ENCODE measurements around the gene DCST2. TPM values are rescaled to one million over a fixed set of nuclear protein-coding genes. Genes with fewer than 3 reads are reported as not detected.

Gene DCST2
- polyA plus RNA-seq, 3 donors from 2014 or later: not detected

DNA sequence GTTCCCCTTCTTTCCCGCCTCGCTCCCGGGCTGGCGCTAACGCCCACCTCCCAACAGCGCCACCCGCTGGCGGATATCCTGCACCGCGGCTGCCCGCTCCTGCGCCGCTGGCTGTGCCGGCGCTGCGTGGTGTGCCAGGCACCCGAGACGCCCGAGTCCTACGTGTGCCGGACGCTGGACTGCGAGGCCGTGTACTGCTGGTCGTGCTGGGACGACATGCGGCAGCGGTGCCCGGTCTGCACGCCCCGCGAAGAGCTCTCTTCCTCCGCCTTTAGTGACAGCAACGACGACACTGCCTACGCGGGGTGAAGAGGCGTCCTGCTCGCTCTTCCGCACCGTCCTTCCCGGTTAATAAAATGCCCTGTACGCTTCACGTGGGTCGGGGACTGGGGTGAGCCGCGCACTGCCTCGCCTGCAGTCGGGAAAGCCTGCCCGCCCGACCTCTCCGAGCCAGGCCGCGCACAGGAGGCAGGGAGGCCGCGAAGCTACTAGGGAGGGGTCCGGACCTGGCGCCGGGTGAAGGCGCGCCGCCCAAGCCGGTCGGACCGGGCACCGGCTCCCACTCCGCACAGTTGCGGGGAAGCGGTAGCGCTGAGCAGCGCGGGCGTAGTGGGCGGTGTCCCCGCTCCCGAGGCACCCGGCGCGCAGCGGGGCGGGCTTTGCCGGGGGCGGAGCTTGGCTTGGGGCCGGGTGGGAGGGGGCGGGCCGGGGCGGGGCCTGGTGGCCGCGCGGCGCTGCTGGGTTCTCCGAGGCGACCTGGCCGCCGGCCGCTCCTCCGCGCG, 17.2 kb upstream of the DCST2 start, which contains the start of gene ADAM15:
Gene ADAM15, plus strand, starts transcription at position 757 of the 782 bp plus-strand sequence. CDS start 71 bp downstream, outside the sequence.
- Mint-ChIP-seq H3K4me1 (peaks cover 24 to 28% of the 10 kb centered on the region in 2 donors), H3K27me3 (ENCODE audit: low read depth in 3 of 3) (peaks cover 0 to 3% (median 1%) of the 10 kb centered on the region in 3 donors), H3K27ac (peak within 1 kb of the TSS in 5 of 6 donors; percentile 56 to 88 (median 76)), H3K9me3 (no peaks in the 10 kb centered on the region), H3K4me3 (peak within 1 kb of the TSS; percentile 84 to 89 (median 87)), H3K36me3 (no peaks in the 10 kb centered on the region)
- peak; percentile 74 to 80 (median 78) for DNase-seq

DNA sequence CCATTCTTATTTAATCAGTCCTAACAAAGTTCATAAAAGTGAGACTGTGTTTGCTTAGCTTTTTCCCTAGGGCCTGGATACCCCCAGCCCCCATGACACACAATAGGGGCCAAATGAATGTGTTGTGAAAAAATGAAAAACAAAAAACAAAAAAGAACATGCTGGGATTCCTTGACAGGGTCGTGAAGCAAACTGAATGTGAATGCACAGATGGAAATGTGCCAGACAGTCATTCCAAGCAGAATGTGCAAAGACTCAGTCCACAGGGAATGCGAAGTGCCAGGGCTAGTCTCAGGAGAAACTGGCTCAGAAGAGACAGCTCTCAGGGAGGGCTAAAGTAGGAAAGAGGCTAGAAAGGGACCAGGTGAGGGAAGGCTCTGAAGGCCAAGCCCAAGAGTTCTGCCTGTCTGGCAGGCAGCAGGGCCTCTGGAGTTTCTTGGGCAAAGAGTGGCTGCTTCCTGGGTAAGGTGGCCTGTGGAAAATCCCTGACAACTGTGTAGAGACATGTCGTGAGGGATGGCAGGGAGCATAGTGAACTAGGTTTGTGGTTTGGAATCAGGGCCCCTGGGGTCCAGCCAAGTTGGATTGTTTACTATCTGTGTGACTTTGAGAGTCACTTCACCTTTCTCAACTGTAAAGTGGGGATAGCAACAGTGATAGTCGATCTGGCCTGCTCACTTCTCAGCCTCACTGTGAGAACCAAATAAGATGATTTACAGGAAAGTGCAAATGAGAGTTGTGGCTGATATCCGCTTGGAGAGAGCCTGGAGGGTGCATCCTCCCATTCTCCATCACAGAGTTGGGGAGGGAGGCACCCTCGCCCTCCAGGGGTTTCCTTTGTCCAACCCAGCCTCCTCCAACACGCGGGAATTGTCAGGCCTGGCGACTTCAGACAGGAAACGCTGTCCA, 16.3 kb upstream of the DCST2 start:
- Mint-ChIP-seq H3K36me3 (no peaks in the 10 kb centered on the region), H3K4me3 (peak overlapping the region; percentile 84 to 89 (median 87)), H3K4me1 (peaks cover 24 to 28% of the 10 kb centered on the region in 2 donors), H3K27ac (peak overlapping the region in 3 of 6 donors; percentile 1 to 71 (median 39)), H3K9me3 (no peaks in the 10 kb centered on the region), H3K27me3 (ENCODE audit: low read depth in 3 of 3) (peaks cover 0 to 3% (median 1%) of the 10 kb centered on the region in 3 donors)
- no peak for DNase-seq

DNA sequence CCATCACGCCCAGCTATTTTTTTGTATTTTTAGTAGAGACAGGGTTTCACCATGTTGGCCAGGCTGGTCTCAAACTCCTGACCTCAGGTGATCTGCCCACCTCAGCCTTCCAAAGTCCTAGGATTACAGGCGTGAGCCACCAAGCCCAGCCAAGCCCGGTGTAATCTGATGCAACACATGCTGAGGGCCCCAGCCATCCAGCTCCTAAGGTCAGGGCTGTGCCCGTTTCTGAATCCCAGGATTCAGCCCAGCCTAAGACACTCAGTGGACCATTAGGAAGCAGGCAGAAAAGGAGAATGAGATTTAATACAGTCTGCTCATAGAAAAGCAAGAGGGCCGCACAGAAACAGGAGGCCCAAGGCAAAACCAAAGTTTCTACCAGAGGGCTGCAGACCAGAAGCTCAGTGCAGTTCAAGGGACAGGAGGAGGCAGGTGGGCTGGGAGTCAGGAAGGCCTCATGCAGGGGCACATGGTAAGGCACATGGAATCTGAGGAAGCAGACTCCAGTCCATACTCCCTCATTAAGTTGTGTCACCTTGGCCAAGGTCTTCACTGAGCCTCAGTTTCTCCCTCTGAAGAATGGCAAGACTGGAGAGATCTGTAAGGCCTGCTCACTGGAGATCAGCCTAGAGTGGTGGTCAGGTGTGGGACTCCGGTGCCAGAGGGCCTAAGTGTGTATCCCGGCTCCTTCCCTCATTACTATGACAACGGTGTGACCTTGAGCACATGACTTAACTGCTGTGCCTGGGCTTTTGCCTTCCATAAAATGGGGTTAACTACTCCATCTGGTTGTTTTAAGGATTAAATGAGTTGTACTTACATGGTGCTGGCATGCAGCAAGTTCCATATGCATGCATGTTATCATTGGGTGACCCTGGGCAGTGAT, 15.1 kb upstream of the DCST2 start:
- no peaks in the 10 kb centered on the region for H3K9me3 Mint-ChIP-seq
- H3K27ac Mint-ChIP-seq: no peak overlapping the region
- H3K27me3 Mint-ChIP-seq (ENCODE audit: low read depth in 3 of 3): peaks cover 0 to 3% (median 1%) of the 10 kb centered on the region in 3 donors
- H3K4me1 Mint-ChIP-seq: peaks cover 24 to 28% of the 10 kb centered on the region in 2 donors
- DNase-seq: no peak
- peak overlapping the region in 2 of 5 donors; percentile 84 to 86 for H3K4me3 Mint-ChIP-seq
- no peaks in the 10 kb centered on the region for H3K36me3 Mint-ChIP-seq

- peak; percentile 61 to 72 (median 62) for DNase-seq
- H3K4me3 Mint-ChIP-seq: no peak overlapping the region
- H3K36me3 Mint-ChIP-seq: no peaks in the 10 kb centered on the region
- H3K9me3 Mint-ChIP-seq: no peaks in the 10 kb centered on the region
- H3K27ac Mint-ChIP-seq: no peak overlapping the region
- peaks cover 0 to 6% of the 10 kb centered on the region in 2 donors for H3K4me1 Mint-ChIP-seq
- H3K27me3 Mint-ChIP-seq (ENCODE audit: low read depth in 3 of 3): peaks cover 0 to 3% (median 1%) of the 10 kb centered on the region in 3 donors
Measured at GRCh38 chr1:155044812-155045657, 11.5 kb upstream of the DCST2 start.

GRCh38 chr1:155044365-155044764, 10.8 kb upstream of the DCST2 start:
- Mint-ChIP-seq H3K27ac (no peak overlapping the region), H3K36me3 (no peaks in the 10 kb centered on the region), H3K27me3 (ENCODE audit: low read depth in 3 of 3) (peaks cover 0 to 2% (median 1%) of the 10 kb centered on the region in 3 donors), H3K9me3 (no peaks in the 10 kb centered on the region), H3K4me1 (no peaks in the 10 kb centered on the region), H3K4me3 (no peak overlapping the region)
- no peak for DNase-seq

DNA sequence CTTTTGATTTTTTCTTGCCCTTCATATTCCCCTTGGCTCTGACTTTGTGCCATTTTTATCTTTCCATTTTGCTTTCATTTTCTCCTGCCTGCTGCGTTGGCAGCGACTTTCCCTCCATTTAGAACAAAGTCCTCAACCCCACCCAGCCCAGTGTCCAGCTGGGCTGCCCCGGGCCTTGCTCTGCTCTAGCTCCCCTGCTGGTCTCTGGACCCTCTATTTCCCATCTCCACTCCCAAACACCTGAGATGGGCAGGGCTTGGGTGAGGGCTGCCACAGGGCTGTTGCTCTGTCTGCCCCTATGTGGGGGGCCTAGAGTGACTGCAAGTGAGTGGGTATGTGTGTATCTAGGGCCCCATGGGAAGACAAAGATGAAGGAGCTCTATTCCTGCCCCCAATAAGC, 10.2 kb upstream of the DCST2 start:
- Mint-ChIP-seq H3K27ac (no peak overlapping the region), H3K36me3 (no peaks in the 10 kb centered on the region), H3K9me3 (no peaks in the 10 kb centered on the region), H3K4me3 (no peak overlapping the region), H3K27me3 (ENCODE audit: low read depth in 3 of 3) (peaks cover 0 to 2% (median 1%) of the 10 kb centered on the region in 3 donors), H3K4me1 (no peaks in the 10 kb centered on the region)
- DNase-seq: no peak

- no peak for DNase-seq
- no peak overlapping the region for H3K4me3 Mint-ChIP-seq
- no peaks in the 10 kb centered on the region for H3K9me3 Mint-ChIP-seq
- H3K27me3 Mint-ChIP-seq (ENCODE audit: low read depth in 3 of 3): peaks cover 0 to 2% (median 1%) of the 10 kb centered on the region in 3 donors
- H3K36me3 Mint-ChIP-seq: no peaks in the 10 kb centered on the region
- H3K4me1 Mint-ChIP-seq: no peaks in the 10 kb centered on the region
- H3K27ac Mint-ChIP-seq: no peak overlapping the region
Measured at GRCh38 chr1:155043301-155043702, 9.7 kb upstream of the DCST2 start.

- no peaks in the 10 kb centered on the region for H3K4me1 Mint-ChIP-seq
- H3K36me3 Mint-ChIP-seq: no peaks in the 10 kb centered on the region
- H3K27me3 Mint-ChIP-seq (ENCODE audit: low read depth in 3 of 3): peaks cover 0 to 4% (median under 1%) of the 10 kb centered on the region in 3 donors
- no peak overlapping the region for H3K27ac Mint-ChIP-seq
- no peaks in the 10 kb centered on the region for H3K9me3 Mint-ChIP-seq
- no peak for DNase-seq
- no peak overlapping the region for H3K4me3 Mint-ChIP-seq
Measured at GRCh38 chr1:155042789-155043188, 9.2 kb upstream of the DCST2 start.

DNA sequence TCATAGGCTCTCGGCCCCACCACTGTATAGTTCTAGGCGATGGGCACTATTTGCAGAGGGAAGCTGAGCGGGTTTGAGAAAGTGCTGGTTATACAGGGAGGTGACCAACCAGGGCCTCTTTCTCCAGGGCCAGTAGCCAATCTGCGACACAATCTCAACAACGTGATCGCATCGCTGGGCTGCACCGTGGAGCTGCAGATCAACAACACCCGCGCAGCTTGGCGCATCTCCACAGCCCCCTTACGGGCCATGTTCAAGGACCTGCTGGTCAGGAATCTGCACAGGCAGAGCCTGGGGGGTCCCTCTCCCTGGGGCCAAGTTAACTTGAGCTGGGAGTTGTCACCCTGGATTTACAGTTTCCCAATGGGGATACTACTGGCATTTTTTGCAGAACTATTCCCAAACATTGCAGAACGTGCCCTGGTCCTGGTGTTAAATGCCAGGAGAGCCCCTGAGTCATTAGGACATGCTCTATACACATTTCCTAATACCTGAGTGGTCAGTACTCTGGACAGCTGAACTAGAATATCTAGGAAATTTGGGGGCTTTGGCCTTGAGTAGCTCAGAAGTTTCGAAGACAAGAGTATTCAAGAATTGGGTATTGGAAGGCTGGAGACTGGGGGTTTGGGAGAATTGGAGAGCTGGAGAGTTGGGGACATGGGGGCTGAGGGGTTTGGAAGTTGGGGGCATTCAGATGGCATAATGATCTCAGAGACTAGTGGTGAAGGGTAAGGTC, 6.9 kb upstream of the DCST2 start:
- peaks cover 0 to 3% (median 0%) of the 10 kb centered on the region in 3 donors for H3K27me3 Mint-ChIP-seq (ENCODE audit: low read depth in 3 of 3)
- H3K9me3 Mint-ChIP-seq: no peaks in the 10 kb centered on the region
- H3K4me3 Mint-ChIP-seq: no peak overlapping the region
- no peak overlapping the region for H3K27ac Mint-ChIP-seq
- H3K4me1 Mint-ChIP-seq: no peaks in the 10 kb centered on the region
- H3K36me3 Mint-ChIP-seq: no peaks in the 10 kb centered on the region
- no peak for DNase-seq

GRCh38 chr1:155039308-155039669, 5.7 kb upstream of the DCST2 start:
- Mint-ChIP-seq H3K4me3 (no peak overlapping the region), H3K4me1 (no peaks in the 10 kb centered on the region), H3K27ac (no peak overlapping the region), H3K36me3 (no peaks in the 10 kb centered on the region), H3K9me3 (peaks cover 0 to 2% (median 0%) of the 10 kb centered on the region in 6 donors), H3K27me3 (ENCODE audit: low read depth in 3 of 3) (peaks cover 0 to 3% (median 0%) of the 10 kb centered on the region in 3 donors)
- DNase-seq: no peak

DNA sequence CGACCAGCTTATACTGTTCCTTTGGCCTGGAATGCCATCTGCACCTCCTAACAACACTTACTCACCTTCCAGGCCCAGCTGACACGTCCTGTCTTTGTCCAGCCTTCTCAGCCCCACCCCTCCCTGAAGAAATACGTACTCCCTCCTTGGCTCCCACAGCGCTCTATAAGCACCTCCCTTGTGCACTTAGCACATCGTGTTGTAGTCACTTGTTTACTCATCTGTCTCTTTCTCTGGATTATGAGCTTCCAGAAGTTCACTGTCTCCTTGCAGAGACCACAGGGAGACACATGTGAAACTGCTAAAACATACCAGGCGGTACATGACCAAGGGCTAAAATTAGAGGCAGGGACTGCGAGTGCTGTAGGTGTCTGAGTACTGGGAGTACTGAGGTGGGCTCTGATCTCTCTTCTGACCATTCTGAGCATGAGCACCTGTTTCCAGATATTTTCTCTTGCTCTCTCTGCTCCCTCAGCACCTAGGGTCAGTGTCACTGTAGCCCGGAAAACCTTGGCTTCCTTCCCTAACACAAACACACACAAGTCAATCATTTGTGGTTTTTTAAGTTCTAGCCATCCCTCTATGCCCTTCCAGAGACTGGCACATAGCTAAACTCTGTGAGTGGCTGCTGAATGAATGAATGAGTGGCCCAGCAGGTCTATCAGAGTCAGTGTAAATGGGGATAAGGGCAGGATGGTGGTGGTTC, 5.2 kb upstream of the DCST2 start:
- no peak overlapping the region for H3K27ac Mint-ChIP-seq

More for the DNA sequence above, 5.2 kb upstream of the DCST2 start:
- no peaks in the 10 kb centered on the region for H3K4me1 Mint-ChIP-seq
- no peak overlapping the region for H3K4me3 Mint-ChIP-seq
- H3K27me3 Mint-ChIP-seq (ENCODE audit: low read depth in 3 of 3): peaks cover 0 to 3% (median 0%) of the 10 kb centered on the region in 3 donors
- H3K36me3 Mint-ChIP-seq: no peaks in the 10 kb centered on the region
- peaks cover 0 to 2% (median 0%) of the 10 kb centered on the region in 6 donors for H3K9me3 Mint-ChIP-seq
- no peak for DNase-seq
